HG02852 (cell line): ENCODE results near the gene ASB10.

Experiments
- ATAC-seq: cut with Tn5 transposase; IDR thresholded peaks from one replicate; pipeline ENCODE4 v1.9.1; 2021; ENCODE audit warnings: mild to moderate bottlenecking, moderate library complexity; ENCODE audit not compliant: unreplicated experiment

Gene ASB10

DNA sequence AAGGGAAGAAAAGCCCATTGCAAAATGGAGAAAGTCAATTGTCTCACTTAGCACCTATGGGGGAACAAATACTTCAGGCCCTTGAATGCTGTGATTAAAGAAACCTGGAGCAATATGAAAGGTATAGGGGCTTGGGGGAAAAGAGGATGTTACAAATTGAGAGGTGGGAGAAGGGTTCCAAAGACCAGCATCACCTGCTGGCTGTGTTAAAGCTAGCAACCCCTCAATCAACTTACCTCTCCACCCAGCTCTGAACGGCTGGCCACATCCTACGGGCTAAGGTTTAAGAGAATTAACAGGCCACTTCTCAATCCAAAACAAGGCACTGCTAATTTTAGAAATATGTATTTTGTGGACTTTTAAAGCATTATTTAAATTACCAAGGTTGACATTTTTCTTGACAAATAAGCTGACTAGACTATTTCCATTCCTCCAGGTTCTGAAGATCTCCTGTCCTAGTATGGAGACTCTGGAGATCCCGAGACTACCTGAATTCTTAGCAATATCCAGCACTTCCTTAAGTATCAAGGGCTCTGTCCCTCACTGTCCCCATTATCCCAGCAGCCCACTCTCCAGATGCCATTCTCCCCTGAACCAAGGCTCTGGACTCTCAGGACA lies 24.2 kb upstream of the ASB10 start:
- ATAC-seq, result no peak

DNA sequence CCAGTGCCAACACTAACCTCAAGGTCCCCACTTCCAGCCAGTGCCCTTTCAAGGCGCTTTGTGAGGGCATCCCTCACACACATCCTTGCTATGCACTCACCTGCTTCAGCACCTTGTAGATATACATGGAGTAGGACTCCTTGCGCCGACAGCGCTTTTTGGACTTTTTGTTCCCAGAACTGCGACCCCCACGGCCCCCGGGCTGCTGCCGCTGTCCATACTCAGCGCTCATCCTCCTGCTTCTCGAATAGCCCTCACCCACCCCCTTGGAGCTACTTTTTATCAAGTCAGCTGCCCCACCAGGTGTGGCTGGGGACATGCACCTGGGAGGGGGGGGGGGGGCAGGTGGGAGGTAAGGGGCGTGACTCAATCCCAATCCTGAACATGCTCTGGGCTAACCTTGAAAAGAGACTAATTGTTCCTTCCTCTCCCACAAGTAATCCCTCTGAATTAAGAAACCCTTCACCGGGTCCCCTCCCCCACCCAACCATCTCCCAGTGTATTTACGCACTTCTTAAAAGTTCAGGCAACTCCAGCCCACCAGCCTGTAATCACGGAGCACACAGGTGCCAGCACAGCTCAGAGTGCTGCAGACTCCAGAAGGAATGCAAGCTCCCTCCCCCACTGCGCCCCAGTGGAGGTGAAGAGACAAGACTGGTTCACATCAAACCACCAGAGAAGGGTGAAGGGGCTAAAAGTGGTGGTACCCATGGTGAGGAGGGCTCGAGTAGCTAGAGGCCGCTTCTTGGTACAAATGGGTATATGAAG lies 23.2 kb upstream of the ASB10 start, which contains the start of gene H2BK1:
Gene H2BK1, minus strand, starts transcription at position 402 of the 768 bp plus-strand sequence. Its CDS starts 170 bp downstream, at position 232.
- no peak for ATAC-seq

DNA sequence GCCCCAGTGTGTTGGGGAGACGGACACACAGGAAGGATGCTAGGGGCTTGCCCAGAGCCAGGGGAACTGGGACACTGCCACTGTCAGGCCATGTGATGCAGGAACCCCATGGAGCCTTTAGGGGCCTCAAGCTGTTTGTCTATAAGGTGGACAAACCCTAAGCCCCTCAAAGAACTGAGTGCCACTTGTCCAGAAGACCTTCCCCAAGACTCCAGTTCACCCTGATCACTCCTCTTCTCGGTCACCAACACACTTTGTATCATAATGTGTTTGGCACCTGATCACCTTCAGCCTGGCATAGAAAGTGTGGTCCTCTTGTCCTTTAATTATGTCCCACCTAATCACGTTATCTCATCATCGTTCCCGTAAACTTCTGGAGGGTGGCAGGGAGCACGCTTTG lies 22.5 kb upstream of the ASB10 start:
- no peak for ATAC-seq

DNA sequence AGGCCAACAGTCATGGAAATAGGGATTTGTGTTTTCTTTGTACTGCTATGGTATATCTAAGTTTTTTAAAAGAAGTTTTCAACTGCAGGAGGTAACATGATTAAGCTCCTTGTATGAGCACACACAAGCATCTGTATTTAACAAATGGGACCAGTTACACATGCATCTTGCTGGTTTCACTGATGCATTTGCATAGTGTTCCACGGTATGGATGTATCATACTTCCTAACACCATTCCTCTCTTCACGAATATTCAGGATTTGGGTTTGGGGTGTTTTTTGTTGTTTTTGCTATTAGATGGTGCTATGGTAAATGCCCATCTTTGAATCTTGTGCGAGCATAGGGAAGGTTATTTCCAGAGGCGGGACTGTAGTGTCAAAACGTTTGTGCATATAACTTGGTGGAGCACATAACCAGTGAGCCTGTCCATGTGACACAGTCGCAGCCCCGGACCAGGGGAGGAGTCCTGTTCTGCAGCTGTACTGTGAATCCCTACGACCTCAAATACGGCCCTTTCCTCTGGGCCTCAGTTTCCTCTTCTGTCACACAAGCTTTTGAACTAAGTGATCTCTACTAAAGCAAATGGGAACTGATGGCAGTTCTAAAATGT lies 21.3 kb upstream of the ASB10 start:
- no peak for ATAC-seq

DNA sequence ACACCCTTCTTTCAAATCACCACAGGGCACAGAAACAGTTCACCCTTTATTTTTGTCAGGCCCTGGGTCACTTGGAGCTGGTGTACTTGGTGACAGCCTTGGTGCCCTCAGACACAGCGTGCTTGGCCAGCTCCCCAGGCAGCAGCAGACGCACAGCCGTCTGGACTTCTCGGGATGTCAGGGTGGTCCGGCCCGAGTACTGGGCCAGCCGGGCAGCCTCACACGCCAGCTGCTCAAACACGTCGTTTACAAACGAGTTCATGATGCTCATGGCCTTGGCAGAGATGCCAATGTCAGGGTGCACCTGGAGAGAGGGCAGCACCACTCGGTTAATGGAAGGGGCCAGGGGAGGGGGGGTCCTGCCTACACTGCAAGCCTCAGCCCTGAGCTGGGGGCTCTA lies 20.8 kb upstream of the ASB10 start:
- no peak for ATAC-seq

DNA sequence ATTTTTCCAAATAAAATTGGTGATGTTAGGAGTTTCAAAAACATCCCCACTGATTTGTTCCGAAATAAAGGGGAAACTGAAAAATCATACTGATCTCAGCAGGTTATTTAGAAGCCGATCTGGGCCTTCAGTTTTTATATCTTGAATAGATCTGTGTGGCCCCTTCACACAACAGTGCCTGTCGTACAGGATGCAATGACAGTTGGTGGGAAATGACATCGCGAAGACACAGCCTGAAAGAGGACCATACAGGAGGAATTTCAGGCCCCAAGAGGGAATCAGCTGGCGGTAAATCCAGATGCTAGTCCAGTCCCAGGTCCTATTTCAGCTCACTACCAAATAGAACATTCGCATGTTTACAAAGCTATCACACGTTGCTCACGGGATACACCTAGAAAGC lies 20.3 kb upstream of the ASB10 start:
- no peak for ATAC-seq

DNA sequence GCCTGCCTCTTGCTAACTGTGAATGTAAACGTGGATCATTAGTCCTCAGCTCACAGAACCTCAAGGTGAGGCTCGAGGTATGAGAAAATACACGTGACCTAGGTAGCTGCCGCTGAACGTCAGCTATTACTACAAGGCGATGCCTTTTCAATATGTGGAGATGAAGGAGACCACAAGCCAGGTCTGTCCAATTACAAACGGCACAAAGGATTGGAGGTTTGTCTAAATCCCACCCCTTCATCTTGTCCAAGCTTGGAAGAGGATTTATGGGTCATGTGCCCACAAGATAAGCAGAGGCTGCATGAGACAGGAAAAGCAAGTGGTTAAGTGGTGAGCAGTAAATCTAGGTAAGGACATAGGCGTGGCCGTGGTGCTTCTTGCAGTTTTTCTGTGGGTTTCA lies 19.9 kb upstream of the ASB10 start:
- no peak for ATAC-seq

DNA sequence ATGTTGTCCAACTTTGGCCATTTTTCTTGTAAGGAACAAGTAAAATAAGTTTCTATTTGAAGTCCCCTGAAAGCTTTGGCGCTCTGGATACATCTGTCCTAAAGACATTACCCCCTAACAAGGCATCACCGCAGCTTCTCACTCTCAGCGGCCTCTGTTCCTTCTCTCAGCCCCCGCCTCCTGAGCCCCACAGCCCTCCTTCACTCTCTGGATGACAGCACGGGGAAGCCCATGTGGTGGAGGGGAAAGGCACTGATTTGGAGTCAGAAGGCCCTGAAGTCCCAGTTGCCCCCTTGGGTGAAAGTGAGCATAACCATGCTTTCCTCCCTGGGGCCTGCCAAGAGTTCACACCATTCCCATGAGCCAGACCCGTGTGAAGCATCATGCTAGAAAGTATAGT lies 18.7 kb upstream of the ASB10 start:
- ATAC-seq, result no peak

DNA sequence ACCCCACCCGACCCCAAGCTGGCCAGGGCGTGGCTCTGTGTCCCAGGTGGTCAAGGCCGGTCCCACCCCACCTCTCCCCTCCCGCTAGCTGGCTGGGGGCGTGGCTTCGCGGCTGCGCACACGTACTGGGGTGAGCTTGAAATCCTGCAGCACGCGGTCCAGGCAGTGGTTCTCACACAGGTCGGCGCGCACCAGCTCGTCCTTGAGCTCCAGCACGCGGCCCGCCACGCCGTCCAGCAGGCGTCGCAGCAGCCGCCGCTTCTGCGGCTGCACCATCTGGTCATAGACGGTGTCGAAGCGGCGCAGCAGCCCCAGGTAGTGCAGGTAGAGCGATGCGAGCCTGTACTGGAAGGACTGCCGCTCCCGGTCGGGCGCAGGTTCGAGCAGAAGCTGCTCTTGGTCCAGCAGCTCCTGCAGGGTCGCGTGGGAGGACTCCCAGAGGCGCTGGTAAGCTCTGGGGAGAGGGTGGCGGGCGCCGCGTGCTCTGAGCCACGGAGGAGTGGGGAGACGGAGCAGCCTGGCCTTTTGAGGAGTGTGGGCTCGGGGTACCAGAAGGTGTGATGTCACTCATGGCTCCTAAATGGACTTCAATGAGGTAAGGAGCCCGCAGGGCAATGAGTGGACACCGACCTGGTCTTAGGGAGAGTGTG lies 17.5 kb upstream of the ASB10 start:
- ATAC-seq, result no peak

DNA sequence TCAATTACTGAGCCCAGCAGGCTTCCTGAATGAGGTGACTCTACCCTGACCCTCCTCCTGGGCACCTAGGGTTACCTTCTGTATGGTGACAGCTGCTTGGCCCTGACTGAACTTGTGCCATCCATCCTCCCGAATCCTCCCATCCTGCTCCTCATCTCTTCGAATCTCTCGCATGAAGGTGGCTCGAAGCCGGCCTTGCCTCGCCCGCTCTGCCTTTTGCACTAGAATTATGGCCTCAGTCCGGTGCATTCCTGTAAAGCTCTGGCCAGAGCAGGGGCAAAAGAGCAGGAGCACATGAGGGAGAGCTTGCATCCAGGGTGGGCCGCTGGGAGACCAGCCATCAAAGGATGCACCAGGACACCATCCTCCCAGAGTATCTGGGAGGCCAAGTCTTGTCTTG lies 15.8 kb upstream of the ASB10 start:
- ATAC-seq, result no peak

DNA sequence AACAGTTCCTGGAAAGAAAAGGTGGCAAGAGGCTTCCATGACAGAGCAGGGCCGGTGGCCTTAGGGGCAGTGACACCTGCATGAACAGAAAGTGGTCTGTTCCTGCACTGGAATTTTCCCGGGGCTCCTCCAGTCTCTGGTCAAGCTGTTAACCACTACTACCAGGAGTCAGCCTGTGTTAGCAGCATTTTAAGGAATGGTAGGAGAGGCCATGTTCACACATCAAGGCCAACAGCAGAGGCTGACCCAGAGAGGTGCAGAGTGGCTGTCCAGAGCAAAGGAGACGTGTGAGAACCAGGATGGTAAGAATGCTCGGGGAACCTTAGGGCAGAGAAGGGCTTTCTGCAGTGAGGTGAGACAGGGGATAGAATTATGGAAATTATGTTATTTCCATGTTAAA lies 14.7 kb upstream of the ASB10 start:
- no peak for ATAC-seq

DNA sequence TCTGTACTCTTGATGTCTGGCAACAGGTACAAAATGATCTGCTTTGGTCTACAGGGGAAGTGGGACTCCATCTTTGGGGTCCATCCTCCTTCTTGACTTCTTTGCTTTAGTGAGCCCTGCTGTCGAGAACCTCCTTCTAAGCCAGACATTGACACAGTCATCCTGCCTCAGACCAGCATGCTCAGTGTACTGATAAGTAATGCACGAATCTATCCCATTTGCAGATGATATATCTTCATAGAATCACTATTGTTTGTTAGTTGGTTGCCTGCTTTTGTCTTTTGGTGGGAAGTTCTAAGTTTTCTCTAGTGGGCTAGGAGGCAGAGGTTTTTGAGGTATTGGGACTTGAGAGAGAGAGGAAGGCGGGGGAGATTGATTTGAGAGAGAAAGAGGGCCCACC lies 14.3 kb upstream of the ASB10 start:
- no peak for ATAC-seq

DNA sequence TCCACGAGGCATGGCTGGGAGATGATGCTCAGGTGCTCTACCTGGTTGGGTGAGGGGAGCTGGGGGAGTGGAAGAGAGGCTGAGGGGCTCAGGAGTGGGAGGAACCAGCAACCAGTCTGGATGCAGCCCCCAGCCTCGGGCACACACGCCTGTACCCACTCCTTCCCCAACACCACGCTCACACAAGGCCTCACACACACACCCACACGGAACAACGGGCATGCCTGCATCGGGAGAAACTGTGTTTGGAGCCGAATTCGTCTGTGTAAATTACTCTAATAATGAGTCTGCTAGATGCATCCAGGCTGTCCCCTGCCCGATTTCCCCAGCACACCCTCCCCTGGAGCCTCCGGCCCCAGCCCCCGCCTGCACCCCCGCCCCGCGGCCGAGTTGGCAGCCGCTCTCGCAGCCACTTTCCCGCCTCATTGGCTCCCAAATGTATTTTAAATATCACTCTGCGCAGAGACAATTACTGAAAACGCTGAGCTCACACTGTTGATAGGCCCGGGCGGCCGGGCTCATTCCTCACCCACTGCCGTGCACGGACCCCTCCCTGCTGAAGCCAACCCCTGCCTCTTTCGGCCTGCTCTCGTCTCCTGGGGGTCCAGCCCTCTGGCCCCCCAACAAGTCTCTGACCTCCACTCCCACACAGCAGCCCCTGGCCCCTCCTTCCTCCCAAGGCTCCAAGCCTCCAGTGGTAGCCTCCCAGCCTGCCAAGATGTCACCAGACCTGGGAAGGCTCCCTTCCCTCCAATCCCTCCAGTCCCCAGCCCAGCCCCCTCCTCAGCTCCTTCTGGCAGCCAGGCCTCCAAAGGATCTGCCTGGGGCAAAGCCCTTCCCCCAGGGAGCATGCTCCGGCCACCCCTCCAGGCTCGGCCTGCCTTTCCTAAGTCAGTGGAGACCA lies 12.1 kb upstream of the ASB10 start:
- ATAC-seq, result no peak

DNA sequence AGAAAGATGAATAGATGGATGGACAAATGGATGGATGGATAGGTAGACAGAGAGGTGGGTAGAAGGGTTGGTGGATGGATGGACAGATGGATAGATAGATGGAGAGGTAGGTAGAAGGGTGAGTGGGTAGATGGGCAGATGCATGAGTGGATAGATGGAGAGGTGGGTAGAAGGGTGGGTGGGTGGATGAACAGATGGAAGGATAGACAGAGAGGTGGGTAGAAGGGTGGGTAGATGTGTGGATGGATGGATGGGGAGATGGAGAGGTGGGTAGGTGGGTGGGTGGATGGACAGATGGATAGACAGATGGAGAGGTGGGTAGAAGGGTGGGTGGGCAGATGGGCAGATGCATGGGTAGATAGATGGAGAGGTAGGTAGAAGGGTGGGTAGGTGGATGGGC lies 10.9 kb upstream of the ASB10 start:
- no peak for ATAC-seq

DNA sequence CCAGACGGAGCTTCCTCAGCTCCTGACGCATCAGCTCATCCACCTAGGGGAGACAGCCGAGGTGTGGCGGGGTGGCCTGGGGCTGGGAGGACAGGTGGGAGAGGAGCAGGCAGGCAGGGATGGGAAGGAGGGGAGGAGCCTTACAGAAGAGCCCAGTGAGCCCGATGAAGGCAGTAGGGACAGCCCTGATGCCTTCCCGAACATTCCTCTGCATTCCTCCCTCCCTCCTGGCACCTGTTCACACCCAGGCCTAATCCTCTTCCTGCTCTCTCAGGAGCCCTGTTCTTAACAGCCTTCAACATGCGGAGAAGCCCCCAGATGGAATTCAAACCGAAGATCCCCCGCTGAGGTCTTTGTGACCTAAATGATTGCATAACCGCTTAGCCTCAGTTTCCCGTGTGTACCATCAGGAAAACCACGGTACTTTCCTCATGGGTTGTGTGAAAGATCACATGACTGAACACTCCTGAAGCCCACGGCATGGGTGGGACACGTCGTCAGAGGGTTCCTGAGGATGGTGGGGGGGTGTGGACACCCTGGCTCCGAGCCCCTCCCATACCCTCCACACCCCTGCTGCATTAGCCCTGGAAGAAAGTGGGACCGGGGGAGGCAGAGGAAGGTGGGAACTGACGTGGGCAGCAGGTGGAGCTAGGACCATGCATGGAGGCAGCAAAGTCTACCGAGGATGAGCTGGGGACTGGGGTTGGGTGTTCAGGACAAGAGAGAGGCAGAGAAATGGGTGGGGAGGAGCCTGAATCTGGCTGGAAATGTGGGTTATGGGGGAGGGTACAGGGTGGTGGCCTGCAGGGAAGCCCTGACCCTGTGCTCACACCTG lies 8.8 kb upstream of the ASB10 start:
- ATAC-seq, result no peak

DNA sequence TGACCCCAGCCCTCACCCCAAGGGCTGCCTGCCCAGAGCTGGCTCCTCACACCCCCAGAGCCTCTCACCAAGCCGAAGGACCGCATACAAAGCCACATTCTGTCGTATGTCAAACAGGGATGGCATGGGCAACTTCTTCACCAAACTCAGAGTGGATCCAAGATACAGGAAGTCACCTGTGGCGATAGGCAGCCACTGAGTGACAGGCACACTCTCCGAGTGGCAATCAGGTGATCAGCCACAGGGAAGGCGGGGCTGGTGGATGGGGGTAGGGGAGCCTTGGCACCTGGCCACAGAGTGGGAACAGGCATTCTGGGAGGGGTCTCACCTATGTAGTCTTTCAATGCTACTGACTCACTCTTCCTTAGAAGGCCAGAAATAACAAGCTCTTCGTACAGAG lies 7.1 kb upstream of the ASB10 start:
- no peak for ATAC-seq

DNA sequence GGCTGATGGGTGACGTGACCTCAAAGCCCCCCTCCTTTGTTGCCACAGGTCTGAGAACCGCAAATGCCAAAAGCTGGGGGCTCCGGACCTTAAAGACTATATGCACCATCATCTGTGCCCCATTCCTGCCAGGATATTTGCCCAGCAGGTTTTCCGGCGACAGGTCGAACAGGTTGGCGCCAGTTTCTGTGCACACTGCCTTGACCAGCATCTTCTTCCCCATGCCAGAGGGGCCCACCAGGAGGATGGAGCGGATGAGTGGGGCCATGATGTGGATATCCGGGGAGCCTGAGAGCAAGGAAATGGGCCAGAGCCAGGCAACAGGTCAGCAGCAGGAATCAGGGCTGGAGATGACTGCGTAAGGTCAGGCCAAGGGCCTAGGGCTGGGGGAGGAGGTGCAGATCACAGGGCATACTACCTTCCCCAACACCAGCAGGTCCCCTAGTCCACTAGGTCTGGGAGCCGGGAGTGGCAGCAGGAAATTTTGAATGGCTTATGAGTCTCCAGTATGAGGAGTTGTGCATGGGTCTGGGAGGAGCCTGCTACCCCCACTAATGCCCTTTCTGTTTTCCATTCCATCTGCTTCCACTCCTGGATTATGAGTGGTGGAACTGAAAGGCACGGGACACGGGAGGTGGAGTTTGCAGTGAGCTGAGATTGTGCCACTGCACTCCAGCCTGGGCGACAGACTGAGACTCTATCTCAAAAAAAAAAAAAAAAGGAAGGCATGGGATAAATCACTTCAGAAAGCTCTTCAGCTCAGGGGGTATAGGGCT lies 6.3 kb upstream of the ASB10 start:
- ATAC-seq, result no peak

DNA sequence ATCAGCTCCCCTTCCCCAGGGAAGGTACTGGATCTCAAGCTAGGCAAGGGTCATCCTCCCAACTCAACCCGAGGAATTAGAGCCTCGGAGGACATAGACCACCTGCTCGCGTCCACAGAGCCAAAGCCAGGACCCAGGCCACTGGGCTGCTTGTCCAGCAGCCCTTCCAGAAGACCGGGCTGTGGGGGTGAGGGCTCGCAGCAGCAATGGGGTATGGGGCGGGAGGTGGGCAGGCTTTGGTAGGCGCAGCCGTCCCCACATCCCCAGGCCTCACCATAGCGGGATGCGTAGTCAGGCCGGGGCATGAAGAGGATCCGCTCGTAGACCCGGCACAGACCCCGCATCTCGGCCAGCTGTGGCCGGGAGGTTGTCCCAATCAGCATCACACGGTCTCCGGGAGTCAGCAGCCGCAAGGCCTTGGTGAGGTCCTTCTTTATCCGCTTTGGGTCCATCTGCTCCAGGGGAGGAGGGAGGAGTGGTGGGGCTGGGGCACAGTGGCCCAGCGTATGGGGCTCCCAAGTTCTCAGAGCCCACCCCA lies 5.0 kb upstream of the ASB10 start:
- no peak for ATAC-seq

DNA sequence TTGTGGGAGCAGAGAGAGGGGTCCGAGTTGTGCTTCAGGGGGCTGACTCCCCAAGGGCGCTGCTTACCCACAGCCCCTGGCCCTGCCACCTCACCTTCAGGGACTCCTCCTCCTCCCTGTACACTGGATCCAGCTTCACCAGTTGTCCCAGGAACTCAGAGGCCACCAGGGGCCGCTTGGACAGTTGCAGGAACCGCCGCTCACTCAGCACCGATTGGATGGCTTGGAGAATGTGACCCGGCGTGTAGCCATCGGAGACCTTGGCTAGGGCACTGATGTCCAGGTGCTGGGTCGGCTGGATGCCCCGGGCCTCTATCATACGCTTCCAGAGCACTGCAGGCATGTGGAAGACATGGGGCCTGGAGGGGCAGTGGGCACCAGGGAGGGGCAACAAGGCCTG lies 4.5 kb upstream of the ASB10 start:
- no peak for ATAC-seq
